Urinary bladder (tissue), 2 donors: ENCODE measurements around the gene ALOX12B. TPM values are rescaled to one million over a fixed set of nuclear protein-coding genes. Genes with fewer than 3 reads are reported as not detected.

Experiments used
- polyA plus RNA-seq: library from polyadenylated mRNA; stranded (reverse); fragments of 200-250 nt; gene quantifications from one replicate; pipeline ENCODE4 v1.2.3, GENCODE V29; 2013
- small RNA-seq: library from RNA; depleted of rRNA; stranded (forward); fragments of <200 nt; gene quantifications from one replicate; pipeline ENCODE3, GENCODE V24; 2014
- total RNA-seq: library from RNA; depleted of rRNA; stranded (reverse); fragments of >200 nt; gene quantifications from one replicate; pipeline ENCODE4 v1.2.3, GENCODE V29; 2014
- donor health status: healthy.

Gene ALOX12B
- total and polyA plus RNA-seq, 2 donors = 0.11 TPM; not detected in 1

Small RNA genes within 50 kb of the gene (small RNA-seq; reads per million reads assigned to genes)
- not detected for gene MIR4314

Other genes starting within 250 kb of the ALOX12B start
- 8.1 TPM for gene TMEM88, start 232.7 kb downstream of the ALOX12B start, total RNA-seq
- gene TMEM88, start 232.7 kb downstream of the ALOX12B start, polyA plus RNA-seq = 37.0 TPM
- 44.4 TPM for gene NAA38, start 230.2 kb downstream of the ALOX12B start, total RNA-seq
- gene NAA38, start 230.2 kb downstream of the ALOX12B start, polyA plus RNA-seq = 110 TPM
- 6.9 TPM for gene CYB5D1, start 229.7 kb downstream of the ALOX12B start, total RNA-seq
- 12.5 TPM for gene CYB5D1, start 229.7 kb downstream of the ALOX12B start, polyA plus RNA-seq
- gene CHD3, start 198.9 kb downstream of the ALOX12B start, total RNA-seq = 84.8 TPM
- gene CHD3, start 198.9 kb downstream of the ALOX12B start, polyA plus RNA-seq = 109 TPM
- 4.2 TPM for gene RNF227, start 171.4 kb downstream of the ALOX12B start, total RNA-seq
- 3.8 TPM for gene RNF227, start 171.4 kb downstream of the ALOX12B start, polyA plus RNA-seq
- gene KCNAB3, start 157.9 kb downstream of the ALOX12B start, total RNA-seq = 2.3 TPM
- gene KCNAB3, start 157.9 kb downstream of the ALOX12B start, polyA plus RNA-seq = 1.3 TPM
- 19.9 TPM for gene TRAPPC1, start 155.8 kb downstream of the ALOX12B start, total RNA-seq
- 137 TPM for gene TRAPPC1, start 155.8 kb downstream of the ALOX12B start, polyA plus RNA-seq
- gene CNTROB, start 155.5 kb downstream of the ALOX12B start, total RNA-seq = 23.8 TPM
- gene CNTROB, start 155.5 kb downstream of the ALOX12B start, polyA plus RNA-seq = 24.7 TPM
- gene GUCY2D, start 85.1 kb downstream of the ALOX12B start, total RNA-seq = not detected
- not detected for gene GUCY2D, start 85.1 kb downstream of the ALOX12B start, polyA plus RNA-seq
- not detected for gene ALOX15B, start 48.7 kb downstream of the ALOX12B start, total RNA-seq
- 5.6 TPM for gene ALOX15B, start 48.7 kb downstream of the ALOX12B start, polyA plus RNA-seq
- not detected for gene ALOXE3, start 30.8 kb upstream of the ALOX12B start, total RNA-seq
- not detected for gene ALOXE3, start 30.8 kb upstream of the ALOX12B start, polyA plus RNA-seq
- gene HES7, start 36.4 kb upstream of the ALOX12B start, total RNA-seq = not detected
- 0.24 TPM for gene HES7, start 36.4 kb upstream of the ALOX12B start, polyA plus RNA-seq
- 29.9 TPM for gene PER1, start 64.7 kb upstream of the ALOX12B start, total RNA-seq
- gene PER1, start 64.7 kb upstream of the ALOX12B start, polyA plus RNA-seq = 183 TPM
- 12.1 TPM for gene VAMP2, start 75.2 kb upstream of the ALOX12B start, total RNA-seq
- gene VAMP2, start 75.2 kb upstream of the ALOX12B start, polyA plus RNA-seq = 81.4 TPM
- gene TMEM107, start 88.7 kb upstream of the ALOX12B start, total RNA-seq = 40.4 TPM
- gene TMEM107, start 88.7 kb upstream of the ALOX12B start, polyA plus RNA-seq = 21.6 TPM
- 3.6 TPM for gene BORCS6, start 102.5 kb upstream of the ALOX12B start, total RNA-seq
- gene BORCS6, start 102.5 kb upstream of the ALOX12B start, polyA plus RNA-seq = 14.9 TPM
- gene AURKB, start 122.9 kb upstream of the ALOX12B start, total RNA-seq = 9.3 TPM
- 0.66 TPM for gene AURKB, start 122.9 kb upstream of the ALOX12B start, polyA plus RNA-seq
- gene CTC1, start 160.3 kb upstream of the ALOX12B start, total RNA-seq = 7.9 TPM
- 16.1 TPM for gene CTC1, start 160.3 kb upstream of the ALOX12B start, polyA plus RNA-seq
- 13.6 TPM for gene PFAS, start 161.6 kb upstream of the ALOX12B start, total RNA-seq
- gene PFAS, start 161.6 kb upstream of the ALOX12B start, polyA plus RNA-seq = 13.1 TPM
- gene RANGRF, start 201.0 kb upstream of the ALOX12B start, total RNA-seq = 4.3 TPM
- 49.3 TPM for gene RANGRF, start 201.0 kb upstream of the ALOX12B start, polyA plus RNA-seq
- 1.2 TPM for gene SLC25A35, start 207.7 kb upstream of the ALOX12B start, total RNA-seq
- gene SLC25A35, start 207.7 kb upstream of the ALOX12B start, polyA plus RNA-seq = 6.0 TPM
- gene ARHGEF15, start 222.5 kb upstream of the ALOX12B start, total RNA-seq = 3.7 TPM
- gene ARHGEF15, start 222.5 kb upstream of the ALOX12B start, polyA plus RNA-seq = 13.0 TPM